ENCODE measurements around the gene SMOC1.

The SMOC1 gene

DNA sequence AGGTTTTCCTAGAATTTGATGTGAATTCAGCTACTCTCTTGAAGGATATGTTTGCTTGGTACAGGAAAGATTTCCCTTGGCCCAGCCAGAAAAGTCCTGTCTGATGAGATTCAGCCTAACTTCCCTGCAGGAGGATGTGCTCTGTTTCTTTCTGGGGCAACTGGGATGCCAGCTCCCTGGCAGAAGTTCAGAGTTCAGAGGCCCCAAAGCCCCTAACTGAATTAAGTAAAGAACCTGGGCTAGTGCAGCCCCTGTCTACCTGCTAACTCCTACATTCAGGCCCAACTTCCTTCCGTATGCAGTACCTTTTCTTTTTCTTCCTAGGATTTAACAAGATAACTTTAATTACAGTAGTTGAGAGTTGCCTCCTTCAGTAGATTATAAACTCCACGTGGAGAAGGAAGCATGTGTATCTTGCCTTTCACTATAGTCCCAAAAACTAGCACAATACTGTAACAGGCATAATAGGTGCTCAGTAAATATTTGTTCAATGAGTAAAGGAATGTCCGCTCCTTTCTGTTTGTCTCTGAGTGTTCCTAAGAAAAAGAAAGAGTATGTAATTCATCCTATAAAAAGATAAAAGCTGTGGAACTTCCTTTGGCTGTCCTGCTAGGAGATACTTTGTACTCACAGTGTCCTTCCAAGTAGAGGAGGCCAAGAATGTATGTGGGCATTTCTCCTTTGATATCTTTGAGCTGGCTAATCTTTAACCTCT lies 168.5 kb downstream of the SMOC1 start:
- DNase-seq, result no peak

DNA sequence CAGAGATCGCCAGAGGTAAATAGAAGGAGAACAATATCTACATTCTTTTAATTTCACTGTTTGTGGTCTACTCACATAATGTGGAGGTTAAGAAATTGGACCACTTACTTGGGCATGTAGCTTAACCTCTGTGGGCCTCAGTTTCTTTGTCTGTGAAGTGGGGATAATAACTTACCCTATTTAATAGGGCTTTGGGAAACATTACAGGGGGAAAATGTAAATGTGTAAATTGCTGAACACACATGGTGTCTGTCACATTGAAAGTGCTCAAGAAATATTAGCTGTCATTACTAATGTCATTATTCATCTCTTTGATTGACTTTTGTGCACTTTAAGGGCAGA lies 169.1 kb downstream of the SMOC1 start:
- no peak for DNase-seq

DNA sequence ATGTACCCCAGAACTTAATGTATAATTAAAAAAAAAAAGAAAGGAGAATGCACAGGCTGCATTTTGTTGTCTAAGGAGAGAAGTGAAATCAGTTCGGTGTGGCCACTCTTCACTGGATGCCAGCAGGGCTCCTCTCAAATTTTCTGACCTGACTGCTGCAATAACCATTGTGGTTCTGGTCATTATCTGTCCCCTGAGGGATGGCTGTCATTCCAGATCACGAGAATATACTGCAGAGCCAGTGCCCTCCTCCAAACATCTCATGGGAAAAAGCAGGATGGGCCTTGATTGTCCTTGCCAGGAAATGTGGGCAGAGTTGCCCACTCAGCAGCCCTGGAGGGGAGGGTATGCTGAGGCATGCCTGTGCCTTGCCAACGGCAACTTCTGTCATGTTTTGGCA lies 170.4 kb downstream of the SMOC1 start:
- DNase-seq, result no peak

DNA sequence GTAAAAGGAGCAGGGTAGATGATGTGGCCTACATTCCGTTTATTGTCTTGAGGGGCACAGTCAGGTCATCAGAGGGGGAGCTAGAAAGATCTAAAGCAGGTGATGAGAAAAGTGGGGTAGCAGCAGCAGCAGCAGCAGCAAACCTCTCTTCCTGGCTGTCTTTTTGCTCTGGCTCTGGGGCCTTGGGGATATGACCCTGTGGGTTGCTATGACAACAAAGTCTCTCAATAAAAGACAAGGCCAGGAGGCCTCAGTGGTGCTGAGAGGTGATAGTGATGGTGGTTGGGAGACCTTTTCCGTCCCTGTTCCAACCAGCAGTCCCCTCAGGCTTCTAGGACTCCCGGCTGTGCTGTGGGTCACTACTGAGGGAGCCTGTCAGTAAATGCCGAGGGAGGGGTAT lies 170.9 kb downstream of the SMOC1 start:
- no peak for DNase-seq

DNA sequence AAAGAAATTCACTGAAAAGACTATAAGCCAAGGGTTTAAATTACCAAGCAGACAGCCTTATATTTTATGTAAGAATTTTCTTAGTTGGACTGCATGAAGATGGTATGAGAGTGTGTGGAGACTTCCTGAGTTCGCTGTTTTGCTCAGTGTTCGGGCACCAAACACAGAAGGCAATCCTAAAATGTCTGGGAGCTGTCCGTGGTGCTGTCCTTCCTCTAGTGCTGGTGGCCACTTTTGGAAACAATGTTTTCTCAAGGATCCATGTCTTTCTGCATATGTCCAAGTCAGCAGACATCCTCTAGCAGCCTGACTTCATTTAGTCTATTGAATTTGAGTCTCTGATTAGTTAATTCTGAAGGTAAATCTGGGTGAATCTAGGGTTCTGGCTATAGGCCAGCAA lies 173.8 kb downstream of the SMOC1 start:
- DNase-seq, result no peak

DNA sequence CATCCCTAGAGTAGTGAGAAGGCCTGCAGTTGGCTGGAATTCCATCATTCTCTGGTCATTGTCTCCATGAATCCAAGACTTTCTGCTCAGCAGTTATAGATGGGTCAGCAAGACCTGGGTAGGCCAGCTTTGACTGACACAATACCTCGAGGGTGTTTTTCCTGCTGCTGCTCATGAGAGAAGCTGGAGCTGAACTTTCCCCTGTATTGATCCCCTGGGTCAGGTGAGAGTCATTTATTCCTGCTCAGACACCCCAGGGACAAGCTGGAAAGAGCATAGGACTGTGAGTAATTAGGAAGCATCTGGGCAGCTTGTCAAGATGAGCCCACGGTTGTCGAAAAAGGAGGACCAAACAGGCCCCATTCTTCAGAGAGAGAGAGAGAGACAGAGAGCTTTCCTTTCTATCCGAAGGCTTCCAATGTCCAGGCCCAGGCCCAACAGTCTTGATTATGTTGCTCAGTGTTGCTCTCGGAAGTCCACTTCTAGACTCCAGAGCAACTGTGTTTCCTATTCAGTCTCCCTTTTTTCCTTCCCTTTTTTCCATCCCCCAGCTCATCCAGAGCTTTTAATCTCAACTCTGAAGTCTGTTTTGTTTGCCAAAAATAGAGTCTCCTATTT lies 178.4 kb downstream of the SMOC1 start:
- no peak for DNase-seq

DNA sequence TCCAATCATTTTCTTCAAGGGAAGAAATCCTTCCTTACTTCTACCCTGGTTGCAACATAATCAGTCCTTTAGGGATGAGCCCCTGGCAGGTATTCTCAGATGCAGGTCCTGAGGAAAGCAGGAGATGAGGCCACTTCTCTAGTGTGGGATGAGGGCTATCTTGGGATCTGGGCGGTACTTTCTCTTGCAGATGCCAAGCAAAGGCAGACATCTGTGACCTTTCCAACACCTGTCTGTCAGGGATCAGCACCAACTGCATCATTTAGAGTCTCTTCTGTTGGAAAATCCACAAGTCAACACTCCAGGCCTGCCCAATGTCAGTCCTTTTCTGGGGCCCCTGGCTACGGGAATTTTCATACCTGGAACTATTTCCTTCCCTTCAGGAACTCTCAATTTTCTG lies 180.3 kb downstream of the SMOC1 start:
- no peak for DNase-seq

DNA sequence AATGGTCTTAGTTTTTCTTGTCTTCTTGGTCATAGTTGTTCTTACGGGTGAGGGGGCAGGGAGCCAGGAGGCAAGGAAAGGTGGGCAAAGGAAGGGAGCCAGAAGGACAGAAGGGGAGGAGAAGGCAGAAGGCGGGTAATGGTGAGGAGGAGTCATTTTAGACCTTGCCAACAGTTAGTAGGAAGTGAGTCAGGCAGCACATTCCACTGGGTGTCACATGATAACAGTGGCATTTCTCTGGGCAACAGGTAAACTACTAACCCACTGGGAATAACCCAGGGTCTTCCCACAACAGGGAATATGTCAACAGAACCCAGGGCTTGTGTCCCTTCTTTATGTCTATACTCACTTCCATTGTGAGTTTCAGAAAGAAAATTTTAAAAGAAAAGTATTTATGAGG lies 181.9 kb downstream of the SMOC1 start:
- no peak for DNase-seq

DNA sequence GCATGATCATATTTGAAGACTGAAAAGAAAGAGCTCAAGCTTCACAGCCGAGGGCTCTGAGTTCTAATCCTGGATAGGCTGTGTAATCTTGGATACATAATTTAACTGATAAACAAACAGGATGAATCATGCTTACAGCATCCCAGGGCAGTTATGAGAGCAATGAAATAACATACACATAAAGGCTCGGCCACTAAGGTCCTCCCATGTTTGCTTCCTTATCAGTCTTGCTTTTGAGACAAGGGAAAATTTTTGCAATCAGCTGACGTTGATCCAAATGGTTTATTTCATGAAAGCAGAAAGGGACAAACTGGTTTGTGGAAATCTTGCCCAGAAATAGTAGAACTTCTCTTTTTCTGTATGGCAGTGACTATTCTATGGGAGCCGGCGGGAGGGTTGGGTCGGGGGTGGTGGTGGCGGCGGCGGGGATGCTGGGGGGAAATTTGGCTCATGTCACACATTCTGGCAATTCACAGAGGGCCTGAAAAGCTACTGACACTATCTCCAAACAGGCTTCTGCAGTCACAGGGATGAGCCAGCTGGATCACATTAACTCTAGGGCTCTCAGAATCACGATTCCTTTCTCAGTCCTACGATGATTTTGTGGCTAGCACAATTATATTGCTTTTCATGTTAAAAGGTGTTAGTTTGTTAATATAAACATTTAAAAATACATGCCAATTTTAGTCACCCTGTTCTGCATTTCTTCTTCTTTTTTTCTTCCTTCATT lies 185.1 kb downstream of the SMOC1 start:
- no peak for DNase-seq

DNA sequence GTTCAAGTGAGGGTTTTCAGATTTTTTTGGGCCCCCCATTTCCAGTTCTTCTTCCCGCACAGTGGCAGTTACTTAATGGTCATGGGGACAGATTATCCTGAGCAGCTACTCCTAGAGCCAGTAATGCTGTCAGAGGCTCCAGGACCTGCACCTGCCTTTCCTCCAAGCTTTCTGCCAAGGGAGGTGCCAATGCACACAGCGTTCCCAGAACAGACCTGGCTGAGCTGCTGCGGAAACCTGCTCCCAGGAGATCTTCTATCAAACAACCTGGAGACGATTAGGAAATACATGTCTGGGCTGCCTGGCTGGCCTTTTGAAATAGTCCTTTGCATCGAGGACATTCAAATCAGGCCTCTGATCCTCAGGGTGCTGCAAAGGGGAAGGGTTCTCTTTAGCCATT lies 188.6 kb downstream of the SMOC1 start:
- DNase-seq, result no peak

DNA sequence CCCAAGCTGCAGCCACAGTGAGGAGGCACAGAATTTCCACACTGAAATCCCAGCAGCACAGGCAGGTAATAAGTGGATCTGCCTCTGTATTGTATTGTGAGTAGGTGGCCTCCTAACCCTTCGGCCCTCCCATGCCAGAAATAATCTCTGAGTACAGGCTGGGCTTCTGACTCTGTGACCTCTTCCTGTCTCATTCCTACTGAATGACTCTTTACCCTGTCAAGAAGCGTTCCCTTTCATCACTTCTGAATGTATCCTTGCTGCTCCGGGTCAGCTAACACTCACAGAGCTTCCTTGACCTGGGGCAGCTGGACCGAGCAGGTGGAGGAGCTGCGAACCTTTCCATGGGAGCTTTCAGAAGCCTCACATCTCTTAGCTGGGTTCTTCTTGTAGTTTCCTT lies 190.0 kb downstream of the SMOC1 start:
- DNase-seq, result no peak

DNA sequence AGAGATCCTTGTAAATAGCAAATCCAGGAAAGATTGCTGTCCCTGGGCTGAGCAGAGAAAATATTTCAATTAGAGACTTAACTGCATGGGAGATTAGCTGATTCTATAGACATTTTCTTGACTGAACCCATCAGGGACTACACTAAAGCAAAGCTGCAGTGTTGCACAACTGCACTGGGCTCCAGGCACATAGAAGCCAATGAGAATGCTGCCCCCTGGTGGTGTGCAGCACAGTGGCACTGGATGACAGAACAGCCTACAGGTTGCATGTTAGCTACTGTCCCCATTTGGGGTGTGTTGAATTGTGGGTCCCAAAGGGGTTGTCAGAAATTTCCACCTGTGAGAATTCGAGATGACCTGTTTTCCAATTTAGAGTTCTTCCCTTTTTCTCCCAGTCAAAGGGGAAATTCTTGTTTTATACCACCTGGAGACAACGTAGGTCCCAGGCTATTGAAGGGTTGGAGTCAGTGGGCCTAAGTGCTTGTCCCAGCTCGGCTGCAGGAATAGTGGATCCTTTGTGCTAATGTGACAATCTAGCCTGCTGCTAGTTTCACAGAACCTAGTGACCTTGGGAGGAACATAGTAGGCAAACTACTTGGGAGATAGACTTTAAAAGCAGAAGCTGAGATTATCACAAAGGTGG lies 194.8 kb downstream of the SMOC1 start:
- peak; percentile 74 for DNase-seq

DNA sequence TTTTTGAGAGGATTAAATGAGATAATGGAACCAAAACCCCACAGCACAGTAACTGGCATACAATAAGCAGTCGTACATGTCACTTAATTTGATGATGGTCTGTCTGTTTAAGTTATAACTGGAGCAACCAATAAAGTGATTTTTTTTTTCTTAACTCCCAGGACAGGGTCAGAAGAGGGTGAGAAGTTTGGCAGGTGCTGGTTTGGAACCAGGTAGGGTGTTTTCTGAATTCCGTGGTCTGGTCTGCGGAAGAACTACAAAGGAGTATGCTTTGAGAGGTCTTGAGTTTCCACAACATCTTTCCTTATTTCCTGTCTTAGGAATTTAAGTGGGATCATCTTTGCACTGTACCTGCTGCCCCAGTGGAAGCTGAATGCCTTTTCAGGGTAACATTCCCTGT lies 197.8 kb downstream of the SMOC1 start:
- no peak for DNase-seq

DNA sequence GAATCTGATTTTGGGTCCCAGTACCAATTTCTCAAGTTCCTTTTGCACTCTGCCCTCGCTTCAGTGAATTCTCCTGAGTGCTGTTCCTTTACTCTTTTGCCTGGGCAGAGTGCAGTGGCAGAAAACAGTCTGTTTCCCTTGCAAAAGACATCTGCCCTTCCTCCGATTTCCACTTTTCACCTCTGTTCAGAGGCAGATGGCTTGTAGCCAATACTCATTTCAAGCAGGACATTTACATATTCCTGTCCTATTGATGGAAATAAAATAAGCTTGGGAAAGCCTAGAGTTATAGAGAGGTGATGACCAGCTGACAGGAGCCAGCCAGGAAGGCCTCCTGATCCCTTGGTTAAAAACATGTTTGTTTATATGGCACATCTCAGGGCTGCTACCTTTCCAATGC lies 198.5 kb downstream of the SMOC1 start:
- DNase-seq, result no peak

DNA sequence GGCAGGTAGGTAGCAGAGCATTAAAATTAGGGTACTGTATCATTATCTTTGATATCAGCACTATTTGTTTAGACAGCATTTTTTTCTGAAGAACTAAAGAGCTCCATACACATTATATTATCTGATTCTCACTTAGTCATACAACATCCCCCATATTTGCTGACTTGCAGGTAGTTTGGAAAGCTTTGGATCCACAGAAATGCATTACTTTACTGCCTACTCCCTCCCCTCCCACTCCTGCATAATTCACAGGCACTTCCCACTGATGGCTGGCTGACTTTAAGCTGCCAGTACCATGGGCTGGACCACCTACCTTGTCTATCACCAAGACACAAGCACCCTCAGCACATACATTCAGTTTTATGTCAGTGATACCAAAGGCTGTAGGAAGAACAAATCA lies 199.1 kb downstream of the SMOC1 start:
- no peak for DNase-seq

DNA sequence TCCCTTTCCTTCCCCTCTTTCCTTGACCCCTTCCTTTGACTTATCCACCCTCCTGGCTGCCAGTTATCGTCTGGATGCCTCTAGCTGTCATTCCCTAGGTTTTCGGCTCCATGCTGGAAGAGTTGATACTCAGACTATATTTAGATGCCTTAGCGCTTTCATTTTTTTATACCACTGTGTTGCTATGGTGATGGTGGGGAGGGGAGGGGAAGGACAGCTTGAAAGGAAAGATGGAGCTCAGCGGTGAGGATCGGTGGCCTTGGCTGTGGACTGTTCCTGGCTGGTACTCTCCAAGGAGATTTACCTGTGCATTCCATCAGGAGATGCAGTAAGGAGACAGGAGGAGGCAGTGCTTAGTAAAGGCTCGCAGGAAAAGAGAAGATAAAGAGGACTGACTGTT lies 200.9 kb downstream of the SMOC1 start:
- DNase-seq, result no peak
